Stimulated activated CD4-positive, alpha-beta T cell treated with anti-CD3 and anti-CD28 coated beads, Interleukin-12 subunit alpha, Interleukin-12 subunit beta, amount 100 ng/mL, for 48 hours (primary cell): Measurements from ENCODE around the gene CHSY1.

Experiments used
- DNase-seq, 3 donors: peaks; one replicate each; pipeline ENCODE4 v3.0.0-alpha.2; 2020; ENCODE audit warnings: low read depth in 2 of 3, low spot score in 1 of 3

CHSY1 gene

GRCh38 chr15:101173233-101174119 lies 78.4 kb downstream of the CHSY1 start:
- no peak for DNase-seq

- no peak for DNase-seq
Measured at GRCh38 chr15:101172501-101173071, 79.3 kb downstream of the CHSY1 start.

- DNase-seq = no peak
Measured at GRCh38 chr15:101171954-101172353, 79.9 kb downstream of the CHSY1 start.

- no peak for DNase-seq
Measured at GRCh38 chr15:101170568-101171350, 81.1 kb downstream of the CHSY1 start.

GRCh38 chr15:101169495-101170071 lies 82.3 kb downstream of the CHSY1 start:
- no peak for DNase-seq

GRCh38 chr15:101168898-101169494 lies 82.9 kb downstream of the CHSY1 start:
- DNase-seq = no peak

- no peak for DNase-seq
Measured at GRCh38 chr15:101168463-101168824, 83.4 kb downstream of the CHSY1 start.

GRCh38 chr15:101167753-101168462 lies 83.9 kb downstream of the CHSY1 start:
- DNase-seq = peak; percentile 58 to 76 (median 63)

GRCh38 chr15:101167411-101167752 lies 84.5 kb downstream of the CHSY1 start:
- no peak for DNase-seq

GRCh38 chr15:101165905-101166471 lies 85.9 kb downstream of the CHSY1 start:
- DNase-seq = no peak

- DNase-seq = no peak
Measured at GRCh38 chr15:101162701-101163483, 89.0 kb downstream of the CHSY1 start.

- DNase-seq = peak in 2 of 3 donors; percentile 28 to 30
Measured at GRCh38 chr15:101161656-101162055, 90.2 kb downstream of the CHSY1 start.

GRCh38 chr15:101159936-101160815 lies 91.7 kb downstream of the CHSY1 start:
- DNase-seq = no peak

GRCh38 chr15:101159096-101159935 lies 92.5 kb downstream of the CHSY1 start:
- peak in 2 of 3 donors; percentile 27 to 46 for DNase-seq

- DNase-seq = no peak
Measured at GRCh38 chr15:101158166-101159095, 93.4 kb downstream of the CHSY1 start.

GRCh38 chr15:101157721-101158120 lies 94.1 kb downstream of the CHSY1 start:
- no peak for DNase-seq
